SK-N-SH (cell line): ENCODE results near the gene LRRC3C.

Experiments
- CTCF ChIP-seq: fragments of 200-600 bp; sonication (generic); IDR thresholded peaks from 2 replicates; pipeline ENCODE4 v1.6.1; 2017; ENCODE audit warnings: antibody characterized with exemption, mild to moderate bottlenecking, moderate library complexity
- ELF1 ChIP-seq: IDR thresholded peaks from 2 replicates; pipeline ENCODE4 v1.4.0; 2012
- EP300 ChIP-seq, 2 experiments: IDR thresholded peaks; 2 replicates each; pipeline versions ENCODE4 v1.4.0 to v1.6.1; 2012; ENCODE audit warnings: borderline replicate concordance in 1 of 2, low read depth in 1 of 2, low read length in 1 of 2
- FOXM1 ChIP-seq: IDR thresholded peaks from 2 replicates; pipeline ENCODE4 v1.4.0; 2012; ENCODE audit warnings: low read depth, mild to moderate bottlenecking
- GATA2 ChIP-seq: sonication (generic); formaldehyde crosslinking; IDR thresholded peaks from 2 replicates; pipeline ENCODE4 v1.5.0; 2020; ENCODE audit warnings: mild to moderate bottlenecking, missing genetic modification reagents
- IRF3 ChIP-seq: fragments of 150-350 bp; IDR thresholded peaks from 2 replicates; pipeline ENCODE4 v1.6.1; 2016; ENCODE audit warnings: mild to moderate bottlenecking, low read depth, low read length
- PBX3 ChIP-seq: IDR thresholded peaks from 2 replicates; pipeline ENCODE4; 2012
- REST ChIP-seq: IDR thresholded peaks from 2 replicates; pipeline ENCODE4 v1.6.1; 2012; ENCODE audit warnings: mild to moderate bottlenecking, low read depth, low read length, moderate library complexity
- SIN3A ChIP-seq: IDR thresholded peaks from 2 replicates; pipeline ENCODE4 v1.6.1; 2012; ENCODE audit warnings: low read depth, mild to moderate bottlenecking, low read length, moderate library complexity, borderline replicate concordance
- ZBTB33 ChIP-seq: IDR thresholded peaks from 2 replicates; pipeline ENCODE4 v1.4.0; 2012; ENCODE audit warnings: low read depth, borderline replicate concordance

- TF ChIP-seq PBX3, result no peak
- TF ChIP-seq CTCF, result no peak
- TF ChIP-seq GATA2, result no peak
- TF ChIP-seq ELF1, result no peak
- TF ChIP-seq REST, result no peak
- TF ChIP-seq FOXM1, result no peak
- TF ChIP-seq EP300 (IDR thresholded peaks at IDR 0.05; ENCODE audit: borderline replicate concordance in 1 of 2, low read depth in 1 of 2, low read length in 1 of 2), result no peak
- no peak for TF ChIP-seq ZBTB33
- no peak for TF ChIP-seq SIN3A
- no peak for TF ChIP-seq IRF3
These were observed 25.3 kb downstream of the LRRC3C start for GRCh38 chr17:39952680-39953470.
